Measurements from ENCODE around the gene ZAR1L.
"Not testable (repeated sequence)": the region's sequence is repeated elsewhere in the genome, so short reads cannot be mapped to it uniquely, and the experiment has no call there.

The ZAR1L gene, protein sequence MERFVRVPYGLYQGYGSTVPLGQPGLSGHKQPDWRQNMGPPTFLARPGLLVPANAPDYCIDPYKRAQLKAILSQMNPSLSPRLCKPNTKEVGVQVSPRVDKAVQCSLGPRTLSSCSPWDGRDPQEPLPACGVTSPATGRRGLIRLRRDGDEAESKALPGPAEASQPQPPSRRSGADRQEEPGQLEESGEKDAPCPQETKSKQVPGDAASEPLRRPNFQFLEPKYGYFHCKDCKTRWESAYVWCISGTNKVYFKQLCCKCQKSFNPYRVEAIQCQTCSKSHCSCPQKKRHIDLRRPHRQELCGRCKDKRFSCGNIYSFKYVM

DNA sequence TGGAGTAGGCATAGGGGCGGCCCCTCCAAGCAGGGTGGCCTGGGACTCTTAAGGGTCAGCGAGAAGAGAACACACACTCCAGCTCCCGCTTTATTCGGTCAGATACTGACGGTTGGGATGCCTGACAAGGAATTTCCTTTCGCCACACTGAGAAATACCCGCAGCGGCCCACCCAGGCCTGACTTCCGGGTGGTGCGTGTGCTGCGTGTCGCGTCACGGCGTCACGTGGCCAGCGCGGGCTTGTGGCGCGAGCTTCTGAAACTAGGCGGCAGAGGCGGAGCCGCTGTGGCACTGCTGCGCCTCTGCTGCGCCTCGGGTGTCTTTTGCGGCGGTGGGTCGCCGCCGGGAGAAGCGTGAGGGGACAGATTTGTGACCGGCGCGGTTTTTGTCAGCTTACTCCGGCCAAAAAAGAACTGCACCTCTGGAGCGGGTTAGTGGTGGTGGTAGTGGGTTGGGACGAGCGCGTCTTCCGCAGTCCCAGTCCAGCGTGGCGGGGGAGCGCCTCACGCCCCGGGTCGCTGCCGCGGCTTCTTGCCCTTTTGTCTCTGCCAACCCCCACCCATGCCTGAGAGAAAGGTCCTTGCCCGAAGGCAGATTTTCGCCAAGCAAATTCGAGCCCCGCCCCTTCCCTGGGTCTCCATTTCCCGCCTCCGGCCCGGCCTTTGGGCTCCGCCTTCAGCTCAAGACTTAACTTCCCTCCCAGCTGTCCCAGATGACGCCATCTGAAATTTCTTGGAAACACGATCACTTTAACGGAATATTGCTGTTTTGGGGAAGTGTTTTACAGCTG is at the start of gene ZAR1L, which contains the start of gene BRCA2:
ZAR1L (minus strand) TSS at position 126 of the 790 bp plus-strand sequence. CDS start 3,438 bp downstream, outside the sequence.
BRCA2 (plus strand) TSS at position 271 of the 790 bp plus-strand sequence. CDS start 953 bp downstream, outside the sequence.
- peak; percentile 93 for DNase-seq

DNA sequence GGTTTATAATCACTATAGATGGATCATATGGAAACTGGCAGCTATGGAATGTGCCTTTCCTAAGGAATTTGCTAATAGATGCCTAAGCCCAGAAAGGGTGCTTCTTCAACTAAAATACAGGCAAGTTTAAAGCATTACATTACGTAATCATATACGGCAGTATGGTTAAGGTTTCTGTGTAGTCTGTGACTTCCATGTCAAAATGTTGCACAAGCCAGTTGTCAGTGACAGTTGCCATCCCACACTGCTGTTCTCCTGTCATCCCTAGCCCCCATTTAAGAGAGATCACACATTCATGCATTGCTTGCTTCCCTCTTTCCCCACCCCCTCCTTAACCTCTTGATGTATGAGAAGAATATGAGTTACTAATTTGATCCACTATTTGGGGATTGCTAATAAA is 47.4 kb upstream of the ZAR1L start:
- no peak for DNase-seq

- DNase-seq: not testable (repeated sequence)
Observed at GRCh38 chr13:32355935-32356334, 40.8 kb upstream of the ZAR1L start.

- DNase-seq: no peak
Observed at GRCh38 chr13:32354040-32354439, 38.9 kb upstream of the ZAR1L start.

GRCh38 chr13:32350839-32351441 is 35.8 kb upstream of the ZAR1L start:
- DNase-seq: peak; percentile 3

DNA sequence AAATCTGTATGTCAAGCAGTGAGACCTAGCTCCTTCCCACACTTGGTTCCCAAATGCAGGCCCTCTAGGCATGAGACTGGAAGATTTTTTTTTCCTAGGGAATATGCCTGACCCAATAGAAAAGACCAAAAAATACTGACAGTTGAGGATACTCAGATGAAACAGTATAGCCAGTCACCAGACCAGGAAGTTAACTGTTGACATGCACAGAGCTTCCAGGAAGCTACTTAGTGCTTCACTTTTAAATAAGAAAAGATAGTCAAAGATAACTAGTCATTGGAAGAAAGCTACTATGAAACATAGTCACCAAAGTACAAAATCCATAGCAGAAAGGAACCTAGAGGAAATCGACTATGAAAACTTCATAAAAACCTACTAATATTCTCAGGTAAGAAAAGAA is 32.5 kb upstream of the ZAR1L start:
- DNase-seq: no peak

- no peak for DNase-seq
Observed at GRCh38 chr13:32340914-32341313, 25.8 kb upstream of the ZAR1L start.

DNA sequence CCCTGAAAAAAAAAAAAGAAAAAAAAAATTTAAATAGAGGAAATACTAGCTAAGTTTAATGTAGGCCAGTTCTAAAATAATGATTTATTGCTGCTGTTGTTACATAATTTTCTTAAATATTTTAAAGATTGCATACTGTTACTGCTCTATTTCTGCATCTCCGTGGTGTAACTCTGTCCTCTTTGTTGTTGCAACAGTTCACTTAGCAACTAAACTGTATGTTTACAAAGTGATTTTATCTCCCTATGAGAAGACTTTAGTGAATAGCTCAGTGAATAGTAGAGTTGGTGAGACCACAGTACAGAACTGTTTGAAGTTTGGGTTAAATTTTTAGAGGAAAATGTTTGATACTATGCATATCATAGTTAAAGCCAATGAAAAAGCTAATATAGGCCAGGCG is 19.5 kb upstream of the ZAR1L start:
- DNase-seq: no peak

DNA sequence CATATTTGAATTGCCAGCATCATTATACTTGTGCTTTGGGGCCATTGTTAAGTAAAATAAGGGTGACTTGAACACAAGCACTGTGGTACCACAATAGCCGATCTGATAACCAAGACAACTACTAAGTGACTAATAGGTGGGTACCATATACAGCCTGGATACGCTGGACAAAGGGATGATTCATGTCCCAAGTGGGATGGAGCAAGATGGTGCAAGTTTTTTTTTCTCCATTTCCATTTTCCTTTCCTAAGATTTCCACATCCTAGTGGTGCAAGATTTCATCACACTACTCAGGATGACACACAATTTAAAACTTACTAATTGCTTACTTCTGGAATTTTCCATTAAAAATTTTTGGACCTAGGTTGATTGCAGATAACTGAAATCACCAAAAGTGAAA is 15.3 kb upstream of the ZAR1L start:
- DNase-seq: no peak

DNA sequence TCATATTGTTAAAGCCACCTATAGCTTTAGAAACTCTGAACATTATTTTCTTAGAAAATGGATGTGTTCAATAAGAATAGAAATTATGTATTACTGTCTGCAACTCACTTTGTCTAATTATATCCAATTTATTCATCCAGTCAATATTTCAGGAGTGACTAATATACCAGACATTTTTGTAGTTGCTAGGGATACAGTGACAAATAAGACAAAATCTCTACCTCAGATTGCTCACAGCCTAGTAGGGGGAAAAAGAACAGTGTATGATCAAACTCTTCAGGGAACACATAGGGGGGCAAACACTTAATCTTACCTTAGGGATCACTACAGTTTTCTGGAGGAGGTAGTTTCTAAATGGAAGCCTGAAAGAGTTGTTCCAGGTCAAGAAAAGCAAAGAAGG is 8.7 kb upstream of the ZAR1L start:
- no peak for DNase-seq

- DNase-seq: no peak
Observed at GRCh38 chr13:32320528-32320927, 5.4 kb upstream of the ZAR1L start.

DNA sequence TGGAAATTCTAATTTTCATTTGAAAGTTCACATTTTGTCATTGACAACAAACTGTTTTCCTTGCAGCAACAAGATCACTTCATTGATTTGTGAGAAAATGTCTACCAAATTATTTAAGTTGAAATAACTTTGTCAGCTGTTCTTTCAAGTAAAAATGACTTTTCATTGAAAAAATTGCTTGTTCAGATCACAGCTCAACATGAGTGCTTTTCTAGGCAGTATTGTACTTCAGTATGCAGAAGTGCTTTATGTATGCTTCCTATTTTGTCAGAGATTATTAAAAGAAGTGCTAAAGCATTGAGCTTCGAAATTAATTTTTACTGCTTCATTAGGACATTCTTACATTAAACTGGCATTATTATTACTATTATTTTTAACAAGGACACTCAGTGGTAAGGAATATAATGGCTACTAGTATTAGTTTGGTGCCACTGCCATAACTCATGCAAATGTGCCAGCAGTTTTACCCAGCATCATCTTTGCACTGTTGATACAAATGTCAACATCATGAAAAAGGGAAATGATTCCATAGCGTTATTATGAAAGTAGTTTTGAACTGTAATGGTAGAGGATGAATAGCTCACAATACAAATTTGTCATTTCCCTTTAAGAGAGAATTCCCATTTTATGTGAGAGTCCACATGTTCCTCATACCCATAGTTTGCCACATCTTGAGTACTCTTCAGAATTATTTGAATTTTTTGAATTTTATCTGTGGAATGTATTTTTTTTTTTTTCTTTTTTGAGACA is 2.7 kb upstream of the ZAR1L start:
- DNase-seq: no peak

DNA sequence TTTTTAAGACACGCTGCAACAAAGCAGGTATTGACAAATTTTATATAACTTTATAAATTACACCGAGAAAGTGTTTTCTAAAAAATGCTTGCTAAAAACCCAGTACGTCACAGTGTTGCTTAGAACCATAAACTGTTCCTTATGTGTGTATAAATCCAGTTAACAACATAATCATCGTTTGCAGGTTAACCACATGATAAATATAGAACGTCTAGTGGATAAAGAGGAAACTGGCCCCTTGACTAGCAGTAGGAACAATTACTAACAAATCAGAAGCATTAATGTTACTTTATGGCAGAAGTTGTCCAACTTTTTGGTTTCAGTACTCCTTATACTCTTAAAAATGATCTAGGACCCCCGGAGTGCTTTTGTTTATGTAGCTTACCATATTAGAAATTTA is 1.3 kb upstream of the ZAR1L start:
- DNase-seq: no peak

DNA sequence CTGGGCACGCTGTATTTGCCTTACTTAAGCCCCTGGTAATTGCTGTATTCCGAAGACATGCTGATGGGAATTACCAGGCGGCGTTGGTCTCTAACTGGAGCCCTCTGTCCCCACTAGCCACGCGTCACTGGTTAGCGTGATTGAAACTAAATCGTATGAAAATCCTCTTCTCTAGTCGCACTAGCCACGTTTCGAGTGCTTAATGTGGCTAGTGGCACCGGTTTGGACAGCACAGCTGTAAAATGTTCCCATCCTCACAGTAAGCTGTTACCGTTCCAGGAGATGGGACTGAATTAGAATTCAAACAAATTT is 821 bp upstream of the ZAR1L start:
- no peak for DNase-seq

GRCh38 chr13:32314271-32315237 is 609 bp downstream of the ZAR1L start:
- peak; percentile 76 for DNase-seq

GRCh38 chr13:32311188-32311897 is 3.8 kb downstream of the ZAR1L start:
- DNase-seq: no peak

DNA sequence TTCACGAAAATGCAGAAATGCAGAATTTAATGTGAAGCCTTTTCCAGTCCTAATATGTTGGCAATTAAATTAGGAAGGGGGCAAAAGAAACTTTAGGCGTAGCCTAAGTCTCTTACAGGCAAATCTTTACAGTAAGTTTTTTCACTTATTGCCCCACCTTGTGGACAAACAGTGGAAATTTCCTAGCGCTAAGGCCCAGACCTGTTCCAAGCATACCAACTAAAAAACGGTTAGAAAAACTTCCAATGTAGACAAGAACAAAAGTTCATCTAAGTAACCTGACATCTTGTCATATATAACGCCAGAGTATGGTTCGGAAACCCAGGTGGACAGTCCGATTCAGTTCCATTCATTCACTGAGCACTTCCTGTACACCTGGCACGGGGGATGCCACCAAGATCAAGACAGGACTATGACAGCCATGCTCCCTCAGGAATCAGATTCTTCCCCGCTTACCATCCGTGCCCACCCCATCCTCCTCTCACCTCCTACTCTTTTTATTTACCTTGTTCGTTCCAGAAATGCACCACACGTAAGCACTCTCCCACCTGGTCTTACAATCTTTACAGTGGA is 4.9 kb downstream of the ZAR1L start:
- peak; percentile 65 for DNase-seq

DNA sequence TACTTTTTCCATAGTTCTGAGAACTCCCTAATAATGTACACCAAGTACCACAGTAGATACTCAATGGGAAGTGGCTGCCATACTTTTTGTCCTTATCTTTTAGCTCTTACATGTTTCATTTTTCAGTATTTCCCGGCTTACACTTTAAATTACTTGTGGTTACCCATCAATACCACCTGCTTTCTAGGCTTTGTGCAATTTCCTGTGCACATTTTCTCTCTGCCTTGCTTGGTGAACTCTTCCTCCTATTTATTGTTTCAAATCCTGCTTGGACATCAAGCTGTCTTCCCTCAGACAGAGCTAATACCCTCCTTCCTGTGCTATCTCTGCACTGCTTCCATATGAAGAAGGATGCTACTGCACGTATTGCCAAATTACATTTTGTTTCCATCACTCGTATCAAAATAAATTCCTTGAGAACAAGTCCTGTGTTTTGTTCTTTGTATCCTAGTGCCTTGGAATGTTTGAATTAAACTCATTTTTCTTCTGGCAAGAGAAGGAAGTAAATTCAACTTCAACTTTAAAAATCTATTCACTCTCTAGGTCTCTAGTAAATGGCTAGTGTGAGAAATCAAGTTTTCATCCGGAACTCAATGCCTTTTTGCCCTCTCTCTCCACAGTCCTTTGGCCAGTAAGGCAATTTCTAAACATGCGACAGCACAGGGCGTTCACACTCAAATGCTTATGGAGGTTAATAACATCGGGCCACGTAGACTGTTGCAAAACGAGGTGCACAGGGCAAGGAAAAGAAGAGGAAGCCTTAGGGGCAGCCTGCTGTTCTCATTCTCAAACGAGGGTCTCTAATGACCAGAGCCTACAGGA is 5.6 kb downstream of the ZAR1L start:
- DNase-seq: no peak

DNA sequence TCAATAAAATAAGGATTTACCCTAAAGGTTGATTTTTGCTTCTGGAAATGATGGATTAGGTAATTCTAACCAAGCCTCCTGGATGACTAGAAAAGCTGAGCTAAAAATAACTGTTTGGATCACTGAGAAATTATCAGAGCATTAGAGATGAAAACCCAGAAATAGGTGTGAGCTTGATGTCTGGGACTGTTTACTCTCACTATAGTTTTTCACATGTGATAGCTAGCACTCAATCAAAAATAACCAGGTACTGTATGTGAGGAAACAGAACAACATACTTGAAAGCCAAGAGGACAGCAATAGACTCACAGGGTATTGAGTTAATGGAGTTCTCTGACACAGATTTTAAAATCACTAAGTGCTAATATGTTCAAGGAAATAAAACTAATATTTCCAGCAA is 9.5 kb downstream of the ZAR1L start:
- no peak for DNase-seq

DNA sequence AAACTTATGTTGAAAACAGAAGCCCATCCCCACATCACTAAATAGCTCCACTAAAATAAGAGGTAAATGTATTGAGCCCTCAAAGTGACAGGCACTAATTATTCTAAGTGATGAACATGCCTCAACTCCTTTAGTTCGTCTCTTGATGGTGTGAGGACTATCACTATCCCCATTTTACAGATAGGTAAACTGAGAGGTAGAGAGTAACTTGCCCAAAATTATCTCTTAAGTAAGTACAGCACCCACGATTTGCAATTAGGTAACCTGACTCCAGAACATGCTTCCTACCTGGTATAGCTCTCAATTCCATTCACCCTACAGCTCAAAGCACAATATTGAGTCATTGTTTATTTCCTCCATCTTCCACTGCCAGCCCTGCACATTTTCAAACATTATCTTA is 12.7 kb downstream of the ZAR1L start:
- DNase-seq: no peak

Data from activated CD4-positive, alpha-beta T cell treated with anti-CD3 and anti-CD28 coated beads, Interleukin-10, Interleukin-2, amounts not matched to agents 100 ng/mL and 50 ng/mL, durations not matched to agents 16 hours and 8 hours (primary cell).